ENCODE data around the gene FBXL2.
A peak's percentile ranks its signal among the peaks of the same experiment; 100 is the strongest.

The FBXL2 gene
- 0 reads per million in 3 donors for total RNA-seq

GRCh38 chr3:33277193-33277882, at the start of gene FBXL2:
Gene FBXL2 (plus strand): TSS chr3:33277442. CDS start chr3:33277513, 71 bp downstream.
- H3K4me3 ChIP-seq (ENCODE audit: insufficient read depth, low read depth, low read length, poor library complexity, severe bottlenecking), result peak within 1 kb of the TSS; percentile 32
- DNase-seq, result no peak
- H3K9me3 ChIP-seq (ENCODE audit: control insufficient read depth, low read length), result no peaks in the 10 kb centered on the region
- no peak within 1 kb of the TSS for H3K27ac ChIP-seq (ENCODE audit: insufficient read depth, low read length, poor library complexity, severe bottlenecking)
- H3K27me3 ChIP-seq (replicated peaks; ENCODE audit: control insufficient read depth, insufficient read depth, low read length, poor library complexity, severe bottlenecking), result peaks cover 4% of the 10 kb centered on the region
- no peaks in the 10 kb centered on the region for H3K36me3 ChIP-seq (ENCODE audit: control insufficient read depth, insufficient read depth, low read length)
- peaks cover 6% of the 10 kb centered on the region for H3K4me1 ChIP-seq (ENCODE audit: control insufficient read depth, insufficient read depth, low read length, poor library complexity, severe bottlenecking)

- DNase-seq, result no peak
- Histone ChIP-seq H3K4me3 (ENCODE audit: insufficient read depth, low read depth, low read length, poor library complexity, severe bottlenecking) (no peak overlapping the region), H3K36me3 (ENCODE audit: control insufficient read depth, insufficient read depth, low read length) (no peaks in the 10 kb centered on the region), H3K27ac (ENCODE audit: insufficient read depth, low read length, poor library complexity, severe bottlenecking) (no peak overlapping the region), H3K9me3 (ENCODE audit: control insufficient read depth, low read length) (no peaks in the 10 kb centered on the region), H3K4me1 (ENCODE audit: control insufficient read depth, insufficient read depth, low read length, poor library complexity, severe bottlenecking) (no peaks in the 10 kb centered on the region), H3K27me3 (replicated peaks; ENCODE audit: control insufficient read depth, insufficient read depth, low read length, poor library complexity, severe bottlenecking) (no peaks in the 10 kb centered on the region)
These were observed 48.2 kb upstream of the FBXL2 start for GRCh38 chr3:33229066-33229465.

GRCh38 chr3:33229947-33230346, 47.3 kb upstream of the FBXL2 start:
- Histone ChIP-seq H3K9me3 (ENCODE audit: control insufficient read depth, low read length) (no peaks in the 10 kb centered on the region), H3K27ac (ENCODE audit: insufficient read depth, low read length, poor library complexity, severe bottlenecking) (no peak overlapping the region), H3K4me3 (ENCODE audit: insufficient read depth, low read depth, low read length, poor library complexity, severe bottlenecking) (no peak overlapping the region), H3K4me1 (ENCODE audit: control insufficient read depth, insufficient read depth, low read length, poor library complexity, severe bottlenecking) (no peaks in the 10 kb centered on the region), H3K36me3 (ENCODE audit: control insufficient read depth, insufficient read depth, low read length) (no peaks in the 10 kb centered on the region), H3K27me3 (replicated peaks; ENCODE audit: control insufficient read depth, insufficient read depth, low read length, poor library complexity, severe bottlenecking) (no peaks in the 10 kb centered on the region)
- DNase-seq, result no peak

- H3K27me3 ChIP-seq (replicated peaks; ENCODE audit: control insufficient read depth, insufficient read depth, low read length, poor library complexity, severe bottlenecking), result no peaks in the 10 kb centered on the region
- no peaks in the 10 kb centered on the region for H3K36me3 ChIP-seq (ENCODE audit: control insufficient read depth, insufficient read depth, low read length)
- no peak overlapping the region for H3K4me3 ChIP-seq (ENCODE audit: insufficient read depth, low read depth, low read length, poor library complexity, severe bottlenecking)
- no peak for DNase-seq
- no peaks in the 10 kb centered on the region for H3K4me1 ChIP-seq (ENCODE audit: control insufficient read depth, insufficient read depth, low read length, poor library complexity, severe bottlenecking)
- no peak overlapping the region for H3K27ac ChIP-seq (ENCODE audit: insufficient read depth, low read length, poor library complexity, severe bottlenecking)
- H3K9me3 ChIP-seq (ENCODE audit: control insufficient read depth, low read length), result no peaks in the 10 kb centered on the region
These were observed 45.3 kb upstream of the FBXL2 start for GRCh38 chr3:33231756-33232465.

GRCh38 chr3:33233884-33234283, 43.4 kb upstream of the FBXL2 start:
- no peak for DNase-seq
- Histone ChIP-seq H3K4me1 (ENCODE audit: control insufficient read depth, insufficient read depth, low read length, poor library complexity, severe bottlenecking) (no peaks in the 10 kb centered on the region), H3K27me3 (replicated peaks; ENCODE audit: control insufficient read depth, insufficient read depth, low read length, poor library complexity, severe bottlenecking) (no peaks in the 10 kb centered on the region), H3K9me3 (ENCODE audit: control insufficient read depth, low read length) (no peaks in the 10 kb centered on the region), H3K27ac (ENCODE audit: insufficient read depth, low read length, poor library complexity, severe bottlenecking) (no peak overlapping the region), H3K4me3 (ENCODE audit: insufficient read depth, low read depth, low read length, poor library complexity, severe bottlenecking) (no peak overlapping the region), H3K36me3 (ENCODE audit: control insufficient read depth, insufficient read depth, low read length) (no peaks in the 10 kb centered on the region)

GRCh38 chr3:33236005-33236404, 41.2 kb upstream of the FBXL2 start:
- no peak for DNase-seq

GRCh38 chr3:33237439-33237838, 39.8 kb upstream of the FBXL2 start:
- Histone ChIP-seq H3K9me3 (ENCODE audit: control insufficient read depth, low read length) (no peaks in the 10 kb centered on the region), H3K4me3 (ENCODE audit: insufficient read depth, low read depth, low read length, poor library complexity, severe bottlenecking) (no peak overlapping the region), H3K36me3 (ENCODE audit: control insufficient read depth, insufficient read depth, low read length) (no peaks in the 10 kb centered on the region), H3K4me1 (ENCODE audit: control insufficient read depth, insufficient read depth, low read length, poor library complexity, severe bottlenecking) (no peaks in the 10 kb centered on the region), H3K27ac (ENCODE audit: insufficient read depth, low read length, poor library complexity, severe bottlenecking) (no peak overlapping the region), H3K27me3 (replicated peaks; ENCODE audit: control insufficient read depth, insufficient read depth, low read length, poor library complexity, severe bottlenecking) (no peaks in the 10 kb centered on the region)
- DNase-seq, result no peak

More at GRCh38 chr3:33236005-33236404, 41.2 kb upstream of the FBXL2 start:
- Histone ChIP-seq H3K36me3 (ENCODE audit: control insufficient read depth, insufficient read depth, low read length) (no peaks in the 10 kb centered on the region), H3K4me1 (ENCODE audit: control insufficient read depth, insufficient read depth, low read length, poor library complexity, severe bottlenecking) (no peaks in the 10 kb centered on the region), H3K27me3 (replicated peaks; ENCODE audit: control insufficient read depth, insufficient read depth, low read length, poor library complexity, severe bottlenecking) (no peaks in the 10 kb centered on the region), H3K27ac (ENCODE audit: insufficient read depth, low read length, poor library complexity, severe bottlenecking) (no peak overlapping the region), H3K9me3 (ENCODE audit: control insufficient read depth, low read length) (no peaks in the 10 kb centered on the region), H3K4me3 (ENCODE audit: insufficient read depth, low read depth, low read length, poor library complexity, severe bottlenecking) (no peak overlapping the region)

GRCh38 chr3:33238923-33239322, 38.3 kb upstream of the FBXL2 start:
- no peaks in the 10 kb centered on the region for H3K9me3 ChIP-seq (ENCODE audit: control insufficient read depth, low read length)
- DNase-seq, result no peak
- H3K36me3 ChIP-seq (ENCODE audit: control insufficient read depth, insufficient read depth, low read length), result no peaks in the 10 kb centered on the region
- no peak overlapping the region for H3K4me3 ChIP-seq (ENCODE audit: insufficient read depth, low read depth, low read length, poor library complexity, severe bottlenecking)
- H3K4me1 ChIP-seq (ENCODE audit: control insufficient read depth, insufficient read depth, low read length, poor library complexity, severe bottlenecking), result no peaks in the 10 kb centered on the region
- no peak overlapping the region for H3K27ac ChIP-seq (ENCODE audit: insufficient read depth, low read length, poor library complexity, severe bottlenecking)
- H3K27me3 ChIP-seq (replicated peaks; ENCODE audit: control insufficient read depth, insufficient read depth, low read length, poor library complexity, severe bottlenecking), result no peaks in the 10 kb centered on the region

- Histone ChIP-seq H3K27ac (ENCODE audit: insufficient read depth, low read length, poor library complexity, severe bottlenecking) (no peak overlapping the region), H3K9me3 (ENCODE audit: control insufficient read depth, low read length) (no peaks in the 10 kb centered on the region), H3K4me1 (ENCODE audit: control insufficient read depth, insufficient read depth, low read length, poor library complexity, severe bottlenecking) (no peaks in the 10 kb centered on the region), H3K27me3 (replicated peaks; ENCODE audit: control insufficient read depth, insufficient read depth, low read length, poor library complexity, severe bottlenecking) (no peaks in the 10 kb centered on the region), H3K36me3 (ENCODE audit: control insufficient read depth, insufficient read depth, low read length) (no peaks in the 10 kb centered on the region), H3K4me3 (ENCODE audit: insufficient read depth, low read depth, low read length, poor library complexity, severe bottlenecking) (no peak overlapping the region)
- DNase-seq, result no peak
These were observed 37.0 kb upstream of the FBXL2 start for GRCh38 chr3:33240261-33240660.

- Histone ChIP-seq H3K4me1 (ENCODE audit: control insufficient read depth, insufficient read depth, low read length, poor library complexity, severe bottlenecking) (no peaks in the 10 kb centered on the region), H3K9me3 (ENCODE audit: control insufficient read depth, low read length) (no peaks in the 10 kb centered on the region), H3K36me3 (ENCODE audit: control insufficient read depth, insufficient read depth, low read length) (no peaks in the 10 kb centered on the region), H3K4me3 (ENCODE audit: insufficient read depth, low read depth, low read length, poor library complexity, severe bottlenecking) (no peak overlapping the region), H3K27me3 (replicated peaks; ENCODE audit: control insufficient read depth, insufficient read depth, low read length, poor library complexity, severe bottlenecking) (no peaks in the 10 kb centered on the region), H3K27ac (ENCODE audit: insufficient read depth, low read length, poor library complexity, severe bottlenecking) (no peak overlapping the region)
- no peak for DNase-seq
These were observed 30.5 kb upstream of the FBXL2 start for GRCh38 chr3:33246786-33247185.

Measured in effector memory CD4-positive, alpha-beta T cell (primary cell).